Suprapubic skin (tissue), 3 donors: Measurements from ENCODE around the gene EDNRA.

Source experiments
- CTCF ChIP-seq, 2 donors: fragments of 200-600 bp in 1 of 2; fragments of 450-650 bp in 1 of 2; sonication (generic) in 1 of 2; IDR thresholded peaks; one replicate each; pipeline ENCODE4 v1.5.1; 2016 to 2019; ENCODE audit warnings: antibody characterized with exemption in 2 of 2, mild to moderate bottlenecking in 1 of 2, moderate library complexity in 1 of 2
- EP300 ChIP-seq: sonication (generic); formaldehyde crosslinking; IDR thresholded peaks from one replicate; pipeline ENCODE4 v1.6.1; 2017; ENCODE audit warnings: antibody characterized with exemption
- POLR2A ChIP-seq, 2 donors: fragments of 450-650 bp; IDR thresholded peaks; one replicate each; pipeline ENCODE4 v1.6.1; 2017; ENCODE audit warnings: antibody characterized with exemption in 2 of 2, mild to moderate bottlenecking in 2 of 2, moderate library complexity in 2 of 2

DNA sequence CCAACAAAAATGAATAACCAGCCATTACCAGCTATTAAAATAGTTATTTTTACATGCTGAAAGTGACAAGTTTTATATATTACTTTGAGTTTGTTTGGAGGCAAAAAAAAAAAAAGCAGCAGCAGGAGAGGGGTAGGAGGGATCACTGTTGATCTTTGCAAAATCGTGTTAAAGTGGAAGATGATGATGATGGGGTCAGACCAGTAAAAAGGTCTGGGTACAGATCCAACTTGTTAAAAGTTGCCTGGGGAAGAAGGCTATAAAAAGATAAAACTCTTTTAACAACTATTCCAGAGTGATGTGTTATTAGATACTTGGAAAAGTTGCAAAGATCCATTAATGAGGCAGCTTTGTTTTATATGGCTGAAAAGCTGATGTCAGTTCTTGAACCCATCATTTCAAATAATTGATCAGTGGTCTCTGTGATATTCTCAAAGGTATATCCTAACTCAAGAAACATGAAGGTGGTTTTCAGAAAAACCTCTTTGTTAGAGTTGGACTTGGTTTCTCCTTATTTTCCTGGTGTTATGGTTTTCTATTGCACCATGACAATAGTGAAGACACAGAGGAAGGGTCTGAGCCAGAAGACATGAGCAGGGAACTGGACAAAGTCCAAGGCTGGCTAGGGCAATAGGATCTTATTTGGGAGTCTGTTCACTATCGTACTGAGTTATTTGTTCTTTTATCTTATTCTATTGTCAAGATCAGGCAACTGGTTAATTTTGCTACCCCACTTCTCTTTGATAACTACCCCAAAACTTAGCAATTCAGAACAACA is 44.8 kb downstream of the EDNRA start:
- TF ChIP-seq CTCF (IDR thresholded peaks at IDR 0.05) = no peak
- TF ChIP-seq POLR2A (IDR thresholded peaks at IDR 0.05) = no peak
- TF ChIP-seq EP300 = no peak
